ENCODE results near the gene RAP1GAP.
"Not testable (repeated sequence)": the region's sequence is repeated elsewhere in the genome, so short reads cannot be mapped to it uniquely, and the experiment has no call there.

Gene RAP1GAP

DNA sequence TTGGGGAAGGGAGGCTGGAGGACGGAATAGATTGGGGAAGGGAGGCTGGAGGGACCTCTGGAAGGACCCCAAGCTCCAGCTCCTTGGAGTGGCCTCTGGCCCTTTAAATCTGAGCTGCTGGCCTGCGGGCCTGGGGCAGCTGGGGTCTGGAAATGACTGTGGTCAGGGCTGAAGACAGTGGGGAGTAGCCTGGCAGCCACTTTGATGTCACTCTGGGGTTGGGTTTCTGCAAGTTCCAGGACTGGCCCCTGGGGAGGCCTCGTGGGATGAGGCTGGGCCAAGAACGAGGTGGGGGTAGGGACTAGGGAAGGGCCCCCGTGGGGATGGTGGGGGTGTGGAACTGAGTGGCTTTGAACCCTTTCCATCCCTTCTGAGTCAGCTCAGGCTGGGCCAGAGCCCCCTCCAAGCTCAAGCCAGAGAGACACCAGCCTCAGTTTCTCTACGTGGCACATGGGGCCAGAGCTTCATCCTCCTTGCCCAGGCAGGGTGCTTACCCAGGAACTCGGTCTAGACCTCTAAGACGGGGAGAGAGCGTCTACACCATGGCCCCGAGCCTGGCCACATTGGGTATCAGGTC lies 100.3 kb downstream of the RAP1GAP start:
- DNase-seq (ENCODE audit: low spot score) = no peak

DNA sequence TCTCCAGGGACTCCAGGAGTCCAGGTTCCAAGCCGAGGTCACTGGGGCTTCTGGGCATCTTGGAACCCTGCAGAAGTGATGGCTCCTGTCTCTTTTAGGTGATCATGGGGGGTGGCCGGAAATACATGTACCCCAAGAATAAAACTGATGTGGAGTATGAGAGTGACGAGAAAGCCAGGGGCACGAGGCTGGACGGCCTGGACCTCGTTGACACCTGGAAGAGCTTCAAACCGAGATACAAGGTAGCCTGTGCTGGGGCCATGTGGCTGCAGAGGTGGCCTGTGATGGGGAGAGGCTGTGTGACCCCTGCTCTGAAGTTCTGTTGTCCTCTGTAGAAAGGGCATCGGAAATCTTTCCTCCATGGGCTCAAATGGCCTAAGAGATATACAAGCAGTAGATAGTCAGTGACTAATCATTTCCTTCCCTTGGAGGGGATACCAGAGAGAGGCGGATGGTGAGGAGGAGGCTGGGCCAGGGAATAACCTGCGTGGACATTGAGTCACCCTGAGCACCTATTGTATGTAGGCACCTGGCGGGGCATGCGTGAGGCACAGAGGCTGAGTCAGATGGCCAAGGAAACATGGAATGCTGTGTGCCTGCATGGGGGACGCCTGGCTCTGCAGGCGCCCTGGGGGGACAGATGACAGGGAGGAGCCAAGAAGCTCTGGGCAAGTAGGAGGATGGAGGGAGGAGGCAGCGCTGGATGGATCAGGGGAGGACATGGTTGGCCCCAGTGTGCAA lies 101.0 kb downstream of the RAP1GAP start:
- peak; percentile 37 for DNase-seq (ENCODE audit: low spot score)

GRCh38 chr1:21567241-21568005 lies 101.7 kb downstream of the RAP1GAP start:
- no peak for DNase-seq (ENCODE audit: low spot score)

DNA sequence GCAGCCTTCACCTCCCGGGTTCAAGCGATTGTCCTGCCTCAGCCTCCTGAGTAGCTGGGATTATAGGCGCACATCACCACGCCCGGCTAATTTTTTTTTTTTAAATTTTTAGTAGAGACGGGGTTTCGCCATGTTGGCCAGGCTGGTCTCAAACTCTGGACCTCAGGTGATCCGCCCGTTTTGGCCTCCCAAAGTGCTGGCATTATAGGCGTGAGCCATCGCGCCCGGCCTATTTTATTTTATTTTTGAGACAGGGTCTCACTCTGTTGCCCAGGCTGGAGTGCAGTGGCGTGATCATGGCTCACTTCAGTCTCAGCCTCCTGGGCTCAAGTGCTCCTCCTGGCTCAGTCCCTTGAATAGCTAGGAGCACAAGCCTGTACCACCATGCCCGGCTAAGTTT lies 102.8 kb downstream of the RAP1GAP start:
- not testable (repeated sequence) for DNase-seq (ENCODE audit: low spot score)

DNA sequence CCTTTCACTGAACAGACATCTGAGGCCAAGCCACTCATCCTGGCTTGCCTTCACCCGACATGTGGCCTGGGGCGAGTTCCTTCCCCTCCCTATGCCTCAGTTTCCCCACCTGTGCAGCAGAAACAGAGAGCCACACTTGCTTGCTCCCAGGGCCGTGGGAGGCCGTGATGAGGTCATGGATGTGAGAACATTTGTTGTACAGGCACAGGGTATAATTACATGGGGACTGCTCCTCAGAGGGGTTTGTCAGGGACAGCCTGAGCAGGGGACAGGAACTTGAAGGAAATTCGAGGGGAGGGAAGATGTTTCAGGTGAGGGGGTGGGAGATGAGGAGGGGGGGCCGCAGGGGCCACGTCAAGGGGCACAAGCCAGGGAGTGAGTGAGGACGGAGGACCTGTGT lies 103.9 kb downstream of the RAP1GAP start:
- DNase-seq (ENCODE audit: low spot score) = no peak

DNA sequence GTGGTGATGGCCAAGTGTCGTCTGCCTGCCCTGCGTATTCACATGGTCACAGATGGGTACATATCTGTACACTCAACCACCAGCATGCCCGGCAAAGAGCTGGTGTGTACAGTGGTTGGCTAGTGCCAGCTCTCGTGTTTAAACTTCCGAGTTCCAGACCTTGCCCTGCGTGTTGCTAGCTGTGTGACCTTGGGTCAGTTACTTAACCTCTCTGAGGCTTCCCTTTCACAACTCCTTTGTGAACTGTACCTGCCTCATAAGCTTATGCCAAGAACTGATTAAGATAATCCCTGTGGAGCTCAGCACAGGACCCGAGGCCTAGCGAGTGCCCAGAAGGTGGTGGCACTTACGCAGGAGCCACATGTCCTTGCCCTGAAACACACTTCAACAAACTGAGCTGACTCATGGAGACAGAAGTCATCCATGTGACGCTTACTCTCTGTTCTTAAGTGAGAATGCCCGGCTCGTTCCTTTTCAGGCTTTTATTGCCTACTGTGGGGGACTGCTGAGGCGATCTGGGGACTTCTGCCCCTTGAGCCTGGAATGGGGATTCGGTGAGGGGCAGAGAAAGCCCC lies 104.5 kb downstream of the RAP1GAP start:
- DNase-seq (ENCODE audit: low spot score) = peak; percentile 44

DNA sequence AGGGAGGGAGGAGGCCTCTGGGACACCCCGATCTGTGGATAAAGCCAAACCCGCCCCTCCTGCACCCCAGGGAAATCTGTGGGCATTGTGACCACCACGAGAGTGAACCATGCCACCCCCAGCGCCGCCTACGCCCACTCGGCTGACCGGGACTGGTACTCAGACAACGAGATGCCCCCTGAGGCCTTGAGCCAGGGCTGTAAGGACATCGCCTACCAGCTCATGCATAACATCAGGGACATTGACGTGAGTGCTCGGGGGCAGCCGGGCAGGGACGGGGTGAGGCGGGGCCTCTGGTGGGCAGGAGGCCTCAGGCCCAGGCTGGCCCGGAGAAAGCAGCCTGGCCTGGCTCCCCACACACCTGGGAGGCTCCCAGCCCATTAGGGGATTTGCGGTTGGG lies 105.2 kb downstream of the RAP1GAP start:
- no peak for DNase-seq (ENCODE audit: low spot score)

DNA sequence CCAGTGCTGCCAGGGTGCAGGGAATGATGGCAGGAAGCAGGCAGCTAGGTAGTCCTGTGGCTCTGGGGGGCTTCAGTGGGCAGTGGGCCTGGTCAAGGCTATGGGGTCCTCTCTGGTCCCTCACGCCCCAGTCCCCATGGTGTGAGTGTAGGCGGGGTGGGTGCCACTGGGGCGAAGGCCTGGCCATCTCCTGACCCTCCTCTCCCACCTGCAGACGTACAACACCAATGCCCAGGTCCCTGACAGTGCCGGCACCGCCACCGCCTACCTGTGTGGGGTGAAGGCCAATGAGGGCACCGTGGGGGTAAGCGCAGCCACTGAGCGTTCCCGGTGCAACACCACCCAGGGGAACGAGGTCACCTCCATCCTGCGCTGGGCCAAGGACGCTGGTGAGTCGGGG lies 106.3 kb downstream of the RAP1GAP start:
- no peak for DNase-seq (ENCODE audit: low spot score)

DNA sequence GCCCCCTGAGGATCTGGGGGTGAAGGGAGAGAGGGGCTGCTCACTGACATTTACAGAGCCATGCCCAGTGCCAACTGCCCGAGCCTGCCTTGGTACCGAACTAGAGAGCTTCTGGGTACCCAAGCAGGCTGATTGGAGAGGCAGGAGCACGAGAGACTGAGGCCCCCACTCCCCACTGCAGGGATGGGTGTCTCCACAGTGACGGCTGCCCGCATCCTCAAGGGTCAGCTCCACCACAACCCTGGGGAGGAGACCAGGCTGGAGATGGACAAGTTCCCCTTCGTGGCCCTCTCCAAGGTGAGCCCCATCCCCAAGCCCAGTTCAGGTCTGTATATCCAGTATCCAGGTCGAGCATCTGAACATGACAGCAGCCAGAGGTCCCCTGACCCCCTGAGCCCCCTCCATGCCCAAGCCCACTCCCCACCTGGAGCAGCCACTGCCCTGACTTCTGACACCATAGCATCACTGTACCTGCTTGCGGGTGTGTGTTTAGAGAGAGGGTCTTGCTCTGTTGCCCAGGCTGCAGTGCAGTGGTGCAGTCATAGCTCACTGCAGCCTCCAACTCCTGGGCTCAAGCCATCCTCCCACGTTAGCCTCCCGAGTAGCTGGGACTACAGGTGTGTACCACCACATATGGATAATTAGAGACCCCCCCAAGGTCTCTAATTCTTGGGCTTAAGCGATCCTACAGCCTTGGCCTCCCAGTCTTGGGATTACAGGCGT lies 108.1 kb downstream of the RAP1GAP start:
- DNase-seq (ENCODE audit: low spot score) = no peak

DNA sequence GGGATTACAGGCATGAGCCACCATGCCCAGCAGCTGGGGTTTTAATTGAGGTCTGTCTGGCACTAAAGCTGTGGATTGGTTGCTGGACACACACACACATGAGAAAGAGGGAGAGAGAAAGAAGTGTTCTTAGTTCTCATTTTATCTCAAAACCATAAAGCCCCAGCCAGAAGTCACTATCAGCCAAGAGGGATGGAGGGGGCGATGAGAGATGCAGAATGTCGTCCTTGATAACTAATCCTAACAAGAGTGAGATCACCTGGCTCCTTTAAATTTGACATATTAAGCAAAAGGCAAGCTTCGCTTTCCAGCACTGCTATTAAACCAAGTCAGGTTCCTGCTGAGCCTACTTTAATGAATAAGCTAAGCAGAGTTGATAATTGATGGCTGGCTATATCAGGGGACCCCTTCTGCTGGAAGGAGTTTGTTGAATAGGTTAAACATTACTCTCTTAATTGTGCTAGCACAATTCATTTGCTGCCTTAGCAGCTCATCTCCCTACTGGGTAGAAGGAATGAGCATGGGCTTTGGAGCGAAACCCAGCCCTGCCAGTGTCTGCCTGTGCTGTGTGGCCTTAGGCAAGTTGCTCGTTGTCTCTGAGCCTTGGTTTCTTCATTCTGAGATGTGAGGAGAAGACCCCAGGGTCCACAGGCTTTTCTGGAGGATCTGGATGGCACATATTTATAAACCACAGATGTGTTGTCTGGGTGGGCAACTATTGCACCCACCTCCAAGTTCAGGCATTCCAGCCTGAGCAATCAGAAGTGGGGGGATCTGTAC lies 109.2 kb downstream of the RAP1GAP start:
- peak; percentile 37 for DNase-seq (ENCODE audit: low spot score)

DNA sequence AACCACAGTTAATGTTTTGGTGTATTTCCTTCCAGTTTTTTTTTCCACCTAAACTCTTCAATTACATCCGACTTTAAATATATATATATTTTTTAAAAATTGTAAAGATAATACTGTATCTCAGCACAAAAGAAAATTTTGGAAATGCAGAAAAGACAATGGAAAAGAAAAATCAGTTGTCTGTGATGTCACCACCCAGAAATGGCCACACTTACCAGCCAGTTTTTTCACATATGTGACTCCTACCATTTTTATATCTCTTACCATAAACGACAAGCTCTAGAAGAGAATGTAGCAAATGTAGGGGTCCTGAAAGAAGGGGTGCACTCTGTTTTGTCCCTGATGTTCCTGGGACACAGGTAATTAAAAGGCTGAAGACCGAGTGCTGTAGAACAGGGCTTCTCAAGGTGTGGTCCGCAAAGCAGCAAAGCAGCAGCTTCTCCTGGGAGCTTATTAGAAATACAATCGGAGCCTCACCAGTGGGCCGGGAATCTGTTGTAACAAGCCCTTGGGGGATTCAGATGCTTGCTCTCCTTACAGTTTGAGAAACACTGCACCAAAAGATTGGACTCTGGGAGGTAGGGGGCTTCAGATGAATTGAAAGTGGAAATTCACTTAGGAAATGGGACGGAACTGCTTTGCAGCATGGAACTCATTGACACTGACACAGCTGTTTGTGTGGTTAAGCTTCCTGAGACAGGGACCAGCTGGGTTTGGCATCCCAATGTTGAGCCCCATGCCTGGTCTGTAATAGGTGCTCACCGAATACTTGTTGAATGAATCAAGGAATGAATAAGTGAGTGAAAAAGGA lies 115.8 kb downstream of the RAP1GAP start:
- DNase-seq (ENCODE audit: low spot score) = peak; percentile 48

GRCh38 chr1:21552715-21553114 lies 116.4 kb downstream of the RAP1GAP start:
- DNase-seq (ENCODE audit: low spot score) = peak; percentile 71

DNA sequence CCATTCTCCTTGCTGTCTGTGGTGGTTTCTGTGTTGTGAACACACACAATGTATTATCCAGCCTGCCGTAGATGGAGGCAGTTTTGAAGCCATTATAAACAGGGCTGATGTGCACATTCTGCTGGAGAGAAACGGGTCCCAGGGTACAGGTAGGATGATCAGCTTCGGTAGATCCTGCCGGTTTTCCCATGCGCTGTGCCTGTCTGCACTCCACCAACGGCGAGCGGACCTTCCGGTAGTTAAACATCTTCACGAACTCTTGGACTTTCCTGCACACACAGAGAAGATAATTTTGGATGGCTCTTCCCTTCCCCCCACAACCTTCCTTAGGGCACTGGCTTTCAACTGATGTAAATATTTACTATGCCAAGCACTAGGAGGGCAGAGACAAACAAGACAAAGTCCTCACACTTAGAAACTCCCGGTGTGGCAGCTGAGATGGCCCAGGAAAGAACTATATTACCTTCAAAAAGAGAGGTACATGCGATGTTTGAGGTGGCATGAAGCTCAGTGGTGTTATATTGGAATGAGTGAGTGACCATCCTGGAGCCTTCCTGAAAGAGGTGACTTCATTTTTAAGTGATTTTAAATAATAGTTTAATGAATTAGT lies 118.2 kb downstream of the RAP1GAP start:
- no peak for DNase-seq (ENCODE audit: low spot score)

GRCh38 chr1:21550097-21550496 lies 119.1 kb downstream of the RAP1GAP start:
- peak; percentile 45 for DNase-seq (ENCODE audit: low spot score)

DNA sequence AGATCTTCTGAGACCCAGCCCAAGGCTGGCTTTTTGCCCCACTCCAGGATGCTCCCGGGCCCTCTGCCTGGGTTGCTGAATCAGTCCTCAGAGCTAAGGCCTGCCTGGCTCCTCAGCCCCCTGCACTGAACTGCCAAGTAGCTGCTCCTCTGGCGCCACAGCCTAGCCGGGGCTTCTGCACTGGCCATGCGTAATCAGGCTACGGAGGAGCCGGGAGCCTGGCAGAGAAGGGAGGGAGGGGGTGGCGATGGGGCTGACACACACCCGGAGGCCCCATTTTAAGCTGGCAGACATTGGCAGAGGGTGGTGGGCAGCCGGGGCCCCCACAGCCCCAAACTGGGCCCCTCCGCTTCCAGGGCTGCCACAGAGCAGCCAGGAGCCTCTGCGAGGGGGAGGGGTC lies 121.3 kb downstream of the RAP1GAP start:
- DNase-seq (ENCODE audit: low spot score) = no peak
